ENCODE results near the gene PHRF1.

The PHRF1 gene

GRCh38 chr11:617199-617911, 41.1 kb downstream of the PHRF1 start:
- no peak for TF ChIP-seq CTCF (IDR thresholded peaks at IDR 0.05; ENCODE audit: low read depth, low read length)
- H3K4me3 ChIP-seq (ENCODE audit: low read depth, low read length) = no peak overlapping the region

GRCh38 chr11:617912-618682, 41.8 kb downstream of the PHRF1 start:
- no peak overlapping the region for H3K4me3 ChIP-seq (ENCODE audit: low read depth, low read length)
- TF ChIP-seq CTCF (IDR thresholded peaks at IDR 0.05; ENCODE audit: low read depth, low read length) = no peak

- H3K4me3 ChIP-seq (ENCODE audit: low read depth, low read length) = no peak overlapping the region
- TF ChIP-seq CTCF (IDR thresholded peaks at IDR 0.05; ENCODE audit: low read depth, low read length) = no peak
These were observed 42.8 kb downstream of the PHRF1 start for GRCh38 chr11:618856-619627.

GRCh38 chr11:619628-620050, 43.4 kb downstream of the PHRF1 start:
- no peak overlapping the region for H3K4me3 ChIP-seq (ENCODE audit: low read depth, low read length)
- no peak for TF ChIP-seq CTCF (IDR thresholded peaks at IDR 0.05; ENCODE audit: low read depth, low read length)

- no peak overlapping the region for H3K4me3 ChIP-seq (ENCODE audit: low read depth, low read length)
- no peak for TF ChIP-seq CTCF (IDR thresholded peaks at IDR 0.05; ENCODE audit: low read depth, low read length)
These were observed 43.9 kb downstream of the PHRF1 start for GRCh38 chr11:620201-620600.

- H3K4me3 ChIP-seq (ENCODE audit: low read depth, low read length) = no peak overlapping the region
- TF ChIP-seq CTCF (IDR thresholded peaks at IDR 0.05; ENCODE audit: low read depth, low read length) = no peak
These were observed 44.9 kb downstream of the PHRF1 start for GRCh38 chr11:620935-621814.

Data from WI38 (cell line).